Activated CD4-positive, alpha-beta T cell treated with anti-CD3 and anti-CD28 coated beads for 36 hours (primary cell): ENCODE data around the gene PIANP. TPM values are rescaled to one million over a fixed set of nuclear protein-coding genes. Genes with fewer than 3 reads are reported as not detected.

ENCODE experiments used
- ATAC-seq: fragments of 200-7000 bp; cut with Tn5 transposase; one replicate; pipeline ENCODE4 v1.10.0; 2021; ENCODE audit warnings: mild to moderate bottlenecking, moderate library complexity
- CTCF ChIA-PET: fragments of 350-600 bp; sonication (Branson Sonifier 250); formaldehyde crosslinking; loops from one replicate; lab custom pipeline; 2021; ENCODE audit warnings: antibody characterized with exemption; lab: Charles Lee
- POLR2A ChIA-PET: fragments of 350-600 bp; sonication (Branson Sonifier 250); formaldehyde crosslinking; loops from one replicate; lab custom pipeline; 2021; ENCODE audit warnings: antibody characterized with exemption, inconsistent platforms; lab: Charles Lee
- DNase-seq: peaks from one replicate; pipeline ENCODE4 v3.0.0-alpha.2; 2020
- H3K27ac Mint-ChIP-seq: one replicate; pipeline ENCODE4 v1.8.0; 2021; ENCODE audit warnings: mixed read lengths
- H3K27me3 Mint-ChIP-seq: one replicate; pipeline ENCODE4 v1.8.0; 2021; ENCODE audit warnings: mixed read lengths
- H3K36me3 Mint-ChIP-seq: one replicate; pipeline ENCODE4 v1.8.0; 2021; ENCODE audit warnings: low read depth, mixed read lengths
- H3K4me1 Mint-ChIP-seq: one replicate; pipeline ENCODE4 v1.8.0; 2021; ENCODE audit warnings: mixed read lengths
- H3K4me3 Mint-ChIP-seq: one replicate; pipeline ENCODE4 v1.8.0; 2021; ENCODE audit warnings: mild to moderate bottlenecking, moderate library complexity, mixed read lengths
- H3K9me3 Mint-ChIP-seq: one replicate; pipeline ENCODE4 v1.8.0; 2021; ENCODE audit warnings: low read depth, mixed read lengths
- intact Hi-C, 2 experiments: fragments of 100-400 bp; cut with DNase I in 1 of 2; cut with micrococcal nuclease in 1 of 2; formaldehyde crosslinking; loops; one replicate each; pipeline versions ENCODE4 v1.14.2 to v1.15.1; 2022 to 2024; cut with DNase I, micrococcal nuclease
- total RNA-seq, 2 experiments: library from RNA; stranded (reverse); gene quantifications; one replicate each; pipeline ENCODE4 v1.2.3, GENCODE V29; 2021

PIANP gene
- total RNA-seq, 2 experiments from 2014 or later = 0.32 to 0.93 TPM

GRCh38 chr12:6694701-6695100 is 5.9 kb downstream of the PIANP start:
- intact Hi-C loops = no loop called here
- ChIA-PET CTCF (interaction anchor here (1.2 kb wide), 1 partner anchor 131 kb away, joined by 3 read pairs; no protein-coding TSS in a partner anchor), POLR2A (no interaction called here)
- no peak overlapping the region for H3K27ac Mint-ChIP-seq
- peaks cover 8% of the 10 kb centered on the region for H3K4me1 Mint-ChIP-seq
- no peak for DNase-seq
- no peak for ATAC-seq
- no peak overlapping the region for H3K4me3 Mint-ChIP-seq
- H3K36me3 Mint-ChIP-seq = no peaks in the 10 kb centered on the region
- H3K27me3 Mint-ChIP-seq = peaks cover 11% of the 10 kb centered on the region
- H3K9me3 Mint-ChIP-seq = no peaks in the 10 kb centered on the region

- POLR2A ChIA-PET = no interaction called here
- ATAC-seq (no peak), DNase-seq (no peak)
- Mint-ChIP-seq H3K9me3 (no peaks in the 10 kb centered on the region), H3K4me1 (peaks cover 3% of the 10 kb centered on the region), H3K36me3 (no peaks in the 10 kb centered on the region), H3K27me3 (peaks cover 5% of the 10 kb centered on the region), H3K27ac (no peak overlapping the region), H3K4me3 (no peak overlapping the region)
- CTCF ChIA-PET = interaction anchor here (0.9 to 1.1 kb wide), 3 partner anchors 9 to 83 kb away, joined by 3 read pairs; partner anchors contain the start of gene MLF2
- intact Hi-C loops = no loop called here
Observed at GRCh38 chr12:6693832-6694355, 6.7 kb downstream of the PIANP start.

GRCh38 chr12:6692888-6693287 is 7.7 kb downstream of the PIANP start:
- no peak for DNase-seq
- intact Hi-C loops = no loop called here
- ATAC-seq = no peak
- H3K4me3 Mint-ChIP-seq = no peak overlapping the region
- H3K27me3 Mint-ChIP-seq = no peaks in the 10 kb centered on the region
- peaks cover 7% of the 10 kb centered on the region for H3K4me1 Mint-ChIP-seq
- peaks cover 5% of the 10 kb centered on the region for H3K36me3 Mint-ChIP-seq
- CTCF ChIA-PET = interaction anchor here (0.6 to 1.1 kb wide), 7 partner anchors 8 to 96 kb away, joined by 3 read pairs; partner anchors contain the start of gene MLF2
- no peaks in the 10 kb centered on the region for H3K9me3 Mint-ChIP-seq
- POLR2A ChIA-PET = interaction anchor here (0.7 to 0.9 kb wide), 2 partner anchors 16 to 178 kb away, joined by 3 to 4 read pairs; no protein-coding TSS in a partner anchor
- H3K27ac Mint-ChIP-seq = no peak overlapping the region

GRCh38 chr12:6691473-6691872 is 9.1 kb downstream of the PIANP start:
- ATAC-seq = no peak
- intact Hi-C loops = no loop called here
- POLR2A ChIA-PET = no interaction called here

GRCh38 chr12:6688999-6689882 is 11.4 kb downstream of the PIANP start, which contains the start of gene ZNF384:
TSS of gene ZNF384 (minus strand) at chr12:6689375. CDS start at chr12:6679520, 9,855 bp downstream.
- Mint-ChIP-seq H3K4me1 (peaks cover 41% of the 10 kb centered on the region), H3K9me3 (no peaks in the 10 kb centered on the region), H3K4me3 (peak within 1 kb of the TSS; percentile 86), H3K27me3 (no peaks in the 10 kb centered on the region), H3K27ac (peak within 1 kb of the TSS; percentile 92), H3K36me3 (peaks cover 30% of the 10 kb centered on the region)
- CTCF ChIA-PET = interaction anchor here (0.6 to 1.8 kb wide), 18 partner anchors 10 to 180 kb away, joined by 3 to 11 read pairs (median 4); partner anchors contain the start of genes CDCA3, COPS7A, MLF2 and USP5
- DNase-seq (peak; percentile 96), ATAC-seq (peak; percentile 84)
- intact Hi-C loops = loop anchor here (1.0 to 5.0 kb wide), 19 partner anchors 26 to 281 kb away; partner anchors contain the start of genes CHD4 (in 2 of the 2), COPS7A (in 2 of the 2), ING4 (in 2 of the 2) and MLF2 (in 2 of the 2)
- POLR2A ChIA-PET = interaction anchor here (0.6 to 2.2 kb wide), 22 partner anchors 10 to 448 kb away, joined by 3 to 27 read pairs (median 5); partner anchors contain the start of genes C12orf57, CDCA3, COPS7A and GAPDH

More at GRCh38 chr12:6691473-6691872, 9.1 kb downstream of the PIANP start:
- DNase-seq = no peak
- Mint-ChIP-seq H3K4me1 (peaks cover 22% of the 10 kb centered on the region), H3K4me3 (no peak overlapping the region), H3K9me3 (no peaks in the 10 kb centered on the region), H3K27me3 (no peaks in the 10 kb centered on the region), H3K27ac (no peak overlapping the region), H3K36me3 (peaks cover 17% of the 10 kb centered on the region)
- CTCF ChIA-PET = interaction anchor here (0.6 kb wide), 1 partner anchor 9 kb away, joined by 3 read pairs; no protein-coding TSS in a partner anchor

GRCh38 chr12:6688543-6688998 is 12.0 kb downstream of the PIANP start:
- H3K36me3 Mint-ChIP-seq = peaks cover 31% of the 10 kb centered on the region
- CTCF ChIA-PET = interaction anchor here (0.6 to 1.8 kb wide), 12 partner anchors 23 to 181 kb away, joined by 3 to 11 read pairs (median 4); partner anchors contain the start of genes CDCA3, COPS7A, MLF2 and USP5
- intact Hi-C loops = loop anchor here (2.0 to 5.0 kb wide), 5 partner anchors 81 to 218 kb away; partner anchors contain the start of genes CHD4 (in 1 of the 2), IFFO1 (in 1 of the 2), NOP2 (in 1 of the 2) and VAMP1 (in 1 of the 2)

GRCh38 chr12:6685814-6686213 is 14.8 kb downstream of the PIANP start:
- H3K9me3 Mint-ChIP-seq = no peaks in the 10 kb centered on the region
- H3K4me3 Mint-ChIP-seq = no peak overlapping the region
- peaks cover 43% of the 10 kb centered on the region for H3K36me3 Mint-ChIP-seq
- H3K4me1 Mint-ChIP-seq = peaks cover 49% of the 10 kb centered on the region
- DNase-seq (no peak), ATAC-seq (no peak)
- H3K27me3 Mint-ChIP-seq = no peaks in the 10 kb centered on the region
- intact Hi-C loops = loop anchor here in 1 of 2 experiments (5.0 kb wide), 3 partner anchors 79 to 119 kb away; partner anchors contain the start of genes CHD4 and NOP2
- CTCF ChIA-PET = interaction anchor here (0.6 to 1.9 kb wide), 4 partner anchors 21 to 234 kb away, joined by 3 to 4 read pairs (median 3); partner anchors contain the start of gene TAPBPL
- peak overlapping the region; percentile 19 for H3K27ac Mint-ChIP-seq
- POLR2A ChIA-PET = no interaction called here

More at GRCh38 chr12:6688543-6688998, 12.0 kb downstream of the PIANP start:
- Mint-ChIP-seq H3K9me3 (no peaks in the 10 kb centered on the region), H3K27me3 (no peaks in the 10 kb centered on the region), H3K4me3 (peak overlapping the region; percentile 86), H3K4me1 (peaks cover 43% of the 10 kb centered on the region), H3K27ac (peak overlapping the region; percentile 92)
- DNase-seq (peak; percentile 60), ATAC-seq (peak; percentile 6)
- POLR2A ChIA-PET = interaction anchor here (0.6 to 2.2 kb wide), 13 partner anchors 21 to 232 kb away, joined by 3 to 27 read pairs (median 7); partner anchors contain the start of genes CDCA3, COPS7A, GAPDH and MLF2

- peak overlapping the region; percentile 82 for H3K27ac Mint-ChIP-seq
- peaks cover 46% of the 10 kb centered on the region for H3K4me1 Mint-ChIP-seq
- ChIA-PET POLR2A (interaction anchor here (0.6 to 1.0 kb wide), 4 partner anchors 39 to 189 kb away, joined by 3 to 5 read pairs (median 4); partner anchors contain the start of genes COPS7A, NOP2 and SPSB2), CTCF (interaction anchor here (0.6 to 2.3 kb wide), 41 partner anchors 9 to 320 kb away, joined by 3 to 20 read pairs (median 4); partner anchors contain the start of genes COPS7A, GPR162, MLF2 and TPI1)
- no peaks in the 10 kb centered on the region for H3K9me3 Mint-ChIP-seq
- intact Hi-C loops = loop anchor here (1.0 to 5.0 kb wide), 6 partner anchors 21 to 141 kb away; partner anchors contain the start of genes CHD4 (in 1 of the 2), ING4 (in 1 of the 2) and NOP2 (in 1 of the 2)
- no peaks in the 10 kb centered on the region for H3K27me3 Mint-ChIP-seq
- DNase-seq (peak; percentile 75), ATAC-seq (peak; percentile 12)
- no peak overlapping the region for H3K4me3 Mint-ChIP-seq
- peaks cover 52% of the 10 kb centered on the region for H3K36me3 Mint-ChIP-seq
Observed at GRCh38 chr12:6684609-6685008, 16.0 kb downstream of the PIANP start.

- H3K27me3 Mint-ChIP-seq = no peaks in the 10 kb centered on the region
- intact Hi-C loops = no loop called here
- peaks cover 67% of the 10 kb centered on the region for H3K36me3 Mint-ChIP-seq
- H3K4me1 Mint-ChIP-seq = peaks cover 4% of the 10 kb centered on the region
- no peaks in the 10 kb centered on the region for H3K9me3 Mint-ChIP-seq
- no peak overlapping the region for H3K27ac Mint-ChIP-seq
- DNase-seq (no peak), ATAC-seq (no peak)
- H3K4me3 Mint-ChIP-seq = no peak overlapping the region
- CTCF ChIA-PET = no interaction called here
- POLR2A ChIA-PET = no interaction called here
Observed at GRCh38 chr12:6676962-6677361, 23.7 kb downstream of the PIANP start.

GRCh38 chr12:6672143-6672542 is 28.5 kb downstream of the PIANP start:
- Mint-ChIP-seq H3K27me3 (no peaks in the 10 kb centered on the region), H3K27ac (no peak overlapping the region), H3K36me3 (peaks cover 68% of the 10 kb centered on the region), H3K9me3 (no peaks in the 10 kb centered on the region), H3K4me1 (no peaks in the 10 kb centered on the region), H3K4me3 (no peak overlapping the region)
- DNase-seq (no peak), ATAC-seq (no peak)
- CTCF ChIA-PET = interaction anchor here (3.7 kb wide), 1 partner anchor 12 kb away, joined by 16 read pairs; no protein-coding TSS in a partner anchor
- POLR2A ChIA-PET = no interaction called here
- intact Hi-C loops = no loop called here
